ENCODE results near the gene TEAD1.

The TEAD1 gene

DNA sequence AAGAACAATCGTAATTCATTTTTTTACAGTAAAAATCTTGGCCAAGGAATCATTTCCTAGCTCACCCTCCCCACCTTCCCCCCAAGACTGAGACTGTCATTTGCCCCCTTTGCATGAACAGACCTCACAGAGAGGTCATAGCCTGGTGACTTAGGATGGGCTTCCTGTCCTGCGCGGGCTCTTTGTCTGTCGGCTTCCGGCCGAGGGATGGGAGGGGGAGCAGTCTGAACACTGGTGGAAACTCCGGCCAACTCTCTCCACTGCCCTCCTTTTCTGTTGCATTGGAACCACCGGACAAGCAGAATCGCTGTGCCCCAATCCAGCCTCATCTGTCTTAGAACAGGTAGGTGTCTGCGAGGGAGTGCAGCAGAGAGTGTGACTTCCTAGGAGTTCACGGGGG lies 41.7 kb downstream of the TEAD1 start:
- no peak for DNase-seq

DNA sequence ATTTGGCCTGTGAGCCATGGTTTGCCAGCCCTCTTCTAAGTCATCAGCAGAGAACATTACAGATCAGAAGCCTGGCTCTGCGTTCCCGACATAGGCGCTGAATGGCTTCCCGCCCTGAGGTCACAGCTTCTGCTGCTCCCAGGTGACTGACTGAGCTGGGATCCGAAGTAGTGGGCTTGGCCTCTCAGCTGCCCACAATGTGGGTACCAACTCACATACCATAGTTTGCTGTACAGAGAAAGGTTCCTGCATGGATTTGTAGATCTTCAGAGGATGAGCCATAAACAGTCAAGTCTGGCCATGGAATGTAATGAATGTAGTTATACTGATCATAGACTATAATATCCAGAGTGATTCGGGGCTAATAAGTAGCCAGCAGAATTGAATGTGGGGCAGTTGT lies 42.6 kb downstream of the TEAD1 start:
- no peak for DNase-seq

DNA sequence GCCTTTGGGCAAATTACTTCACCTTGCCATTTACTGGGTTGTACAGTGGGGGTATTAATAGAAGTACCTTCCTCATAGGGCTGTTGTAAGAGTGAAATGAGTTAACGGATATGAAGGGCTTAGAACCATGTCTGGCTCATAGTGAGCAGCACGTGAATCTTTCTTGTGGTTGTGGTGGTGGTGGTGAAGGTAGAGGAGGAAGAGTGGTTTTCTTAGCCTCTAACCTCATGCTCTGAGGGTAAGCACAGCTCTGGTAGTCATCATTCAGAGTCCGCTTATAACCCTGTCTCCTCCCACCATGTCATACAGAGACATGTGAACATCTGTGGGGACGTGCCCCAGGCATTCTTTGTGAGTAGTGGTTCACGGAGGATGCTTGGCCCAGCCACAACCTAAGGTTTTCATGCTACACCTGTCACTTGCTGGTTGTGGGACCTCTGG lies 43.6 kb downstream of the TEAD1 start:
- DNase-seq, result no peak

DNA sequence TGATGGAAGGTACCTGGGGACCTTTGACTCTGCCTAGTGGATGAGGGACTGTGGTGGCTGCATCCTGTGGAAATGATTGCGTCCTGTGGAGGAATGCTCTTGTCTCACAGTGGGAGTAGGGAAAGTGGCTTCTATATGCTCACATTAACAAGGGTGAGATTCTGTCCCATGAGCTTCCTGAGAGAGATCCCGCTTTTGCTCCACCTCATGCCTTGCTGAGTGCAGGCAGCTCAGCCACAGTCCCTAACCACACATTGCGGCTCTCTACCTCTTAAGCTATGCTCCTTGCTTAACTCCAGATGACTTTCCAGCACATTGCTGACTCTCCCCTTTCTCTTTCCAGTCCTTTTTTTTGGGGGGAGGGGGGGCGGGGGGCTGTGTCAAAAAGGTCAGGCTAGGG lies 45.0 kb downstream of the TEAD1 start:
- no peak for DNase-seq

DNA sequence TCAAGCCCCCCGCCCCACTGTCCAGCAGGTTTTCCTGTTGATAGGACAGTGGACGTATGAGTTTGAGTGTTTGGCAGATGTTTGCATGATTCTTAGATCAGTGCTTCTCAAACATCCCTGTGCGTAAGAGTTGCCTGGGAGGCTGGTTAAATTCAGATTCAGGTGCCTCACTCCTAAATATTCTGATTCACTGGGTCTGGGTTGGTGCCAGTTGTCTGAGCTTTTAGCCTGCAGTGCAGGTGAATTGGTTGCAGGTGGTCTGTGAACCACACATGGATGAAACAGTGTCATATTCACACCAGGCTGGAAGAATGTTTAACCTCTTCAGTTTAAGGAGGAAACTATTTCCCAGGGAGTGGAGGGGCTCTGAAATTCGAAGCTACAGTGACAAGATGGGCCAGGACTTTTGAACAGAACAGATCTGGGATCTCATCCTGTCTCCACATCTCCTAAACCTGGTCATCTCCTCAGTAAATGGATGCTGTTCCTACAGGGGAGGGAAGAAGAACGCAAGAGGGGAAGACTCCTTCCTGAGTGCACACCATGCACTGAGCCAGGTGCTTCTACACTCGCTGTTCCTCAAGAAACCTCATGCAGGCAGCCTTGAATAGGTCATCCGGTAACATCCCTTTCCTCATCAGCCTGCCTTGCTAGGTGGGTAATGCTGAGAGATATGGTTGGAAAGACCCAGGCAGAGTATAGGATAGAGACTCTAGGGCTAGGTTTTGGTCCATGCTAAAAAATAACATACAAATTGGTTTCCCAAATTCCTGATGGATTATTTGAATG lies 47.8 kb downstream of the TEAD1 start:
- DNase-seq, result no peak

DNA sequence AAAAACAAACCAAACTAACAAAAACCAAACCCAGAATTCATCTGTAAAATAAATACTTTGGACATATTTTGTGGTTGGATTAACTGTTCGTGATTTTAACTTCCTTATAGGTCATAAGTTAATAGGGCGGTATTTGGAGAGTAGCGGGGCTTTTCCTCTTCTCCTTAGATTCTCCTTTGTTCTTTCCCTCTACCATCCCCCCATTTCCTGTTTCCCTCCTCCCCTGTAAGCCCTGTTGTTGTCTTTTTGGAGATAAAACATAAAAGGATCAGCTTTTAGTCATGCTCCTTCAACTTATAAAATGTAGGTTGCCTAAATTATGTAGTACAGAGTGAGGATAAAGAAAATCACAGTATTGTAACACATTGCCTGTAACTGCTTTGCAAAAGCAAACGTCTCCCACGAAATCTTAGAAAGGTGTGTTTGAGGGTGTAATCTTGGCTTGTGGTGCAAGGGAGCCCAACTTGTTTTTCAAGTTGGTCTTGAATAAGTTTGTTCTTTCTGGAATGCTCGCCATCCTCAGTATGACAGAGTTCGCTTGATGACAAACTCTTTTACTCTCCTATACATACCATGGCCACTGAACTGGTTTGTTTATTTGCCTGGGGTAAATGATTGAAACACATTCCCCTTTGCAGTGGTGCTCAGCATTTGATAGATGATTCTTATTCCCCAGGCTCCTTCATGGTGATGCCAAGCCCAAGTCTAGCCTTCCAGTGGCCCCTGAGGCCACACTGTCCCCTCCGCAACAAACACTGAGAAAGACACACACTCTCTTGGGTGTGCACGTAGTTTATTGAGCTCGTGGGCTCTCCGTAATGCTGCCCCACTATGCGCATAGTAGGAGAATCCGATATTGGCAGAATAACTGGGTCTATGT lies 49.4 kb downstream of the TEAD1 start:
- peak; percentile 20 for DNase-seq

DNA sequence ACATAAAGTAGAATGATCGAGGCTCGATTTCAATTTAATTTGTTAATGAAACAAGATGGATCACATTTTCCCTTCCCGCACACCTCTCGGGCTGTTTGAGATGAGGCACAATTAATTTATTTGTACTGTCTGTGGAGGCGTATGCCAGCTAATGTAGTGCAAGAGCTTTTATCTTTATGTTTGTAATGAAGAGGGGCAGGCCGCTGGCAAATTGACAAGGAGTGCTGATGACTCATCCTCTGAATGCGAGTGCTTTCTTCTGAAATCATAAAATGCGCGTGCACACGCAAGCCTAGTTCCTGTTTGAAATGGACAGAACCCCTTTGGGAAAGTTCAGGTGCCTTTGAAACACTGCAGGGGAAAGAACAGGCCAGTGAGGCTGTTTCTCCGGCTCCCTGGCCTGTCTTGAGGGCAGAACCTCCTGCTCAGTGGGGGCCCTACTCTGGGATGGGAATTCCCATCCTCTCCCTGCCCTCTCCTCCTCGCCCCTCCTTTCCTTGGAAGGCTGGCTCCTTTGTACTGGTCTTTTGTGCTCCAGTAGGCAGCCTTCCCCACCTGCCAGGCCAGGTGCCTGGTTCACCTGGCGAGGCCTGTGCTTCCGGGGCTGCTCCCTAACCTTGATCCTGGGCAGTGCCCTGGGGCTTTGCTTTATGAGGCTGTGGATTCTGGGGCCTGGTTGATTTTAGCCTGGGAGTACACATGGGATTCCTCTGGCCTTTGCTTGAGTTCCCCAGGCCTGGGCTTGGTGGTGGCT lies 50.3 kb downstream of the TEAD1 start:
- peak; percentile 52 for DNase-seq

DNA sequence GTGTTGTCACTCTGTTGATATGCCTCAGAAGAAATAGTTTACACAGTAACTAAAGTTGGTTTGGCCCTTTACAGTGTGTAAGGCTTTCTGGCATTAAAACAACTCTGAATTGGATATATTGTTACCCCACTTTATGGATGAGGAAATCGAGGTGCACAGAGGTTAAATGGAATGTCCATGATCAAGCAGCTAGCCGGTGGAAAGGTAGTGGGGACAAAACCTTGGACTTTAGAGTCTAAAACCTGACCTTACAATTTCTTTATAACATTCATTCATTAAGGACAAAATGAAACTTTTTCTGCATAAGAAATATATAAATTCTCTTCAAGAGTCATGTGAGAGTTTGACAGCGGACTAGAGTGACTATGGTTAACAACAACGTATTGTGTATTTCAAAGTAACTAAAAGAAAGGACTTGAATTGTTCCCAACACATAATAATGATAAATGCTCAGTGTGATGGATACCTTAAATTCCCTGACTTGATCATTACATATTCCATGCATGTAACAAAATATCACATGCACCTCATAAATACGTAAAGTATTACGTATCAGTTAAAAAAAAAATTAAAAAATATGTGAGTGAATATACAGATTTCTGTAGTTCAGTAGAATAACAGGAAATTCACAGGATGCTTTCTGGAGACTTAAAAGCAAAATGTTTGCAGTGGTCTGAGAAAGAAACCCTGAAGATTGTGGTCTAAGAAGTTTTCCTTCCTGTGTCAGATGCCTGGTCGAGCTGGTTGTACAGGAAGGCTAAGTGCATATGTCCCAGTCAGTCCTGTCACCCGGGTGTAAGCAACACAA lies 51.0 kb downstream of the TEAD1 start:
- no peak for DNase-seq

DNA sequence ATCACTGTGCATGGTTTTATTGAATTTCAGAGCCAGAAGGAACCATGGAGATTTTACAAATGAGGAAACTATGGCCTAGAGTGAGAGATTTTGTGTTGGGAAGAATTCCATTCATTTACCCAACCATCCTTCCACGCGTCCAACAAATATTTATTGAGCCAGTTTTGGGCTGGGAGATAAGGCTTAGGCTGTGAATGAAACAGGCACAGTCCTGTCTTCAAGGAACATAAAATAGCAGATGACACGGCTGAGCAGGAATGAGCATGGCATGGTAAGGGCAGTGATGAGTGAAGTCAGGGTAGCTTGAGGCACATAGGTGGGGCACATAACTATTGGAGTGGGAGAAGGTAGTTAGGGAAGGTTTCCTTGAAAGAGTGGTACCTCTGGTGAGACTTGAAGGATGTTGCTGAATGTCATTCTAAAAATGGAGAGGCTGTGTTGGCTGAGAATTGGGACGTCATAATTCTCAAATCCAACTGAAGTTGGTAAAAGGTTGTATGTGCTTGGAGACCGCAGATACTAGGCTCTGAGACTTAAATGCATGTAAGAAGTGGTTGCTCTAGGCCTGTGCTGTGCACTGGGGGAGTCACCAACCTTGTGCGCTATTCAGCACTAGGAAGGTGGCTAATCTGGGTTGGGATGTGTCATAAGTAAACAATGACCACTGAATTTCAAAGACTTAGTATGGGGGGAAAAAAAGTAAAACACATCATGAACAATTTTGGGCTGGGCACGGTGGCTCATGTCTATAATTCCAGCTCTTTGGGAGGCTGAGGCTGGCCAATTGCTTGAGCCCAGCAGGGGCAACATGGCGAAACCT lies 51.9 kb downstream of the TEAD1 start:
- no peak for DNase-seq

DNA sequence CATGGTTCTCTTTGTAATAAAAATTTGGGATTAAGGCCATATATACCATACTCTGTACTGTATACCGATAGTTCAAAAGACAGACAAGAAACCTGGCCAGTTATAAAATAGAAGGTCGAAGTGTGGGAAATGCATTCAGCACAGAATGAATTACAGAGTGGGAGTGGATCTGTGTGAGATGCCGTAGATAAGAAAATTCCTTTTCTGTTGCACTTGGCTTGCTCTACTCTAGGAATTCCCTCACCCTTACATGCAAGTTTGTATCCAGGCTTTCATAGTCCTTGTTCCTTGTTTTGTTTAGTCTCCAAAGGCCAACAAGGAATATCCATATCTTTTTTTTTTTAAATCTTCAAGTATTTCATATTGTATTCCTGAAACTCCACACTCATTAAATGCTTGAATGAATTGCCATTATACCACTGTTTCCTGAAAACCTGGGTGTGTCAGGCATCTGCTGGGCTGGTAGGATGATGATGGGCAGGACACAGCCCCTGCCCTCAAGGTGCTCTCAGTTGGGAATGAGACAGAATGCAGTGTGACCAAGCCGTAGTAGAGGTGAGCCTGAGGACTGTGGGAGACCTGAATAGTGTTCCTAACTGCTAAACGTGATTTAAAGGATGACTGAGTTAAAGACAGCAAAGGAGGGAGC lies 53.5 kb downstream of the TEAD1 start:
- no peak for DNase-seq

DNA sequence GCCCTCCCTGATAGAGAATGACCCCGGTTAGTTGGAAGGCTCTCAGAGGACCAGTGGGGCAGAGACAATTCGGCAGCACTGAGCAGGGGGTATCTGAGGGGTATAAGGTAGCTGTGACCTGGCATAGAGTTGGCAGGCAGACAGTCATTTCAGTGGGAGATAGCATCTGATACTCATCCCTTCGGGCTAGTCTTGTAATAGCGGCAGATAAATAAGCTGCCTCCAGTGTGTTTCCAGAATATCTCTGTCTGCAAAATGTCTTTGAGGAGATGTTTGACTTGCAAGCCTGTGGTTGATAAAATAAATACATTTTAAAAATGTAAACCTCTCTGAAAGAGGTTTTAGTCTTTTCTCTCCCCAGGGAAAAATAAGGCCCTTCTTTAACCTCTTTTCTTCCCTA lies 54.2 kb downstream of the TEAD1 start:
- no peak for DNase-seq

DNA sequence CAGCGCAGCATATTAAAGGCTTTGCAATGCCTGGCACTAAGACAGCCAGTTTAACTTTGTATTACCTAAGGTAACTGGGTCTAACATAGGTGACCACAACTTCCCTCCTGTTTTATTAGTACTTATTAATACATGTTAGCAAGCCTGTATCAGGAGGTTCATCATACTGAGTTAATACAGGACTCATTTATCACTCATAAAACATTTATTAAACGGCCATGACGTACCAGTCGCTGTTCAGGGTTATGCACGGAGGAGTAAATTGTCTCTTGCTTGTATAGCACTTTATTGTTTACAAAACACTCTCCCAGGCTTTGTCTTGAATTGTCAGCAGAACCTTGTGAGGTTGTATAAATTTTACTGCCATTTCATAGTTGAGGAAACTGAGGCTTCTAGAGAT lies 55.7 kb downstream of the TEAD1 start:
- no peak for DNase-seq

DNA sequence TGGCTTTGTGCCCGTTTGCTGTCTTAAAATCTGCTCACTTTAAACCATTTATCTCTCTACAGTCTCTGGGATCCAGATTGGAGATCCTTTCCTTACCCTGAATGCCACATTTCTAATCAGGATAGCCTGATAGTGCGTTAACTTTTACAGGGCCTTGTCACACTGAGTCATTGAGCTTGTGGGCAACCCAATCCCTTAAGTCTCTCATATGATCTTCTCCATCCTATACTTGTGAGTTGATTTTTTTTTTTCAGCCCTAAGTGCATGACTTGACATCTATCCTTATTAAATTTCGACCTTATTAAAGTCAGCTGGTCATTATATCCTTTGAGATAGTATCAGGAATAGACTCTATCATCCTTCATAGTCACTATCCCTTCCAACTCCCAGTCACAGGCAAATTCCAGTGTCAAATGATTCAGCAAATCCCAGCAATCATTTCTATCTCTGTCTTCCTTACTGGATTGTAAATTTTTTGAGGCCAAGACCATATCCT lies 57.7 kb downstream of the TEAD1 start:
- DNase-seq, result no peak

DNA sequence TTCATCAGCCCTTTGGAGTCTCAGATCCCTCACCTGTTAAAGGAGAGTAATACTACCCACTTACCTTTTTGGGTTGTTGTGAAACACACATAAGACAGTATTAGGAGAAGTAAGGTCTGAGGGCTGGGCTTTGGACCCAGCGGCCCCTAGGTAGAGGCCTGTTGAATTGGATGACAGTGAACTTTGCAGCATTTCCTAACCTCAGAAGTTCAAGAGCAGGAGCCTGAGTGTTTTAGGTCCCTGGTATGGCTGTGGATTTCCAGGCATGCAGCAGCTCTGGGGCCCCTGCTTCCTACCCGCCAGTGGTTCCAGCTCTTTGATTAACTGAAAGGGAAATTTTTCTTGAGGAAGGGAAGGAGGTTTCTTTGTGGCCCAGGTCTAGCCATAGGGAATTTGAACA lies 58.9 kb downstream of the TEAD1 start:
- no peak for DNase-seq

DNA sequence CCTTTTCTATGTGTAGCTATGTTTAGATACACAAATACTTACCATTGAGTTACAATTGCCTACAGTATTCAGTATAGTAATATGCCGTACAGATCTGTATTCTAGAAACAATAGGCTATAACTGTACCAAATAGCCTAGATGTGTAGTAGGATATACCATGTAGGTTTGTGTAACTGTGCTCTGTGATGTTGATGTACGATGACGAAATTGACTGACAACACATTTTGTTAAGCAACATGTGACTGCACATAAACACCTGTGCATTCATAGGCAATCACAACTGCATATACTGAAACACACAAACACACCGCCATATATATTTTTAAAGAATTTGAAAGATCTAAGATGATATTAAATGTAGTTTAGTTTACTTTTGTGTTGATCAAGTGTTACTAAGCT lies 60.4 kb downstream of the TEAD1 start:
- DNase-seq, result no peak

DNA sequence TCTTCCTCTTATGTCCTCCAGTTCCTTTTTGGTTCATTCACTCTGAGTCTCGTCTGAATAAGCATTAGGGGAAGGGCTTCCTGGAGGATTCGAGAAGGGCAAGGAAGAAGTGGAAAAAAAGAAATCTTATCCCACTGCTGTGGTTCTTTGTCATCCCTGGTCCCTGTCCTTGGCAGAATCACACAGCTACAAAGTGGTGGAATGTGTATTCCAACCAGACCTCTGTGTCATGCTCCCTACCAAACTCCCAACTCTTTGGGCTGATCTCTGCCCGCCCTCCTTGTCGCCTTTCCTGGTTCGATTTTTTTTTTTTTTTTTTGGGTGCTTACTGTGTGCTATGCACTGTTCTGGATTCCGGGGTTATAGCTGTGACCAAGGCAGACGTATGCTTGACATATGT lies 61.0 kb downstream of the TEAD1 start:
- DNase-seq, result no peak

DNA sequence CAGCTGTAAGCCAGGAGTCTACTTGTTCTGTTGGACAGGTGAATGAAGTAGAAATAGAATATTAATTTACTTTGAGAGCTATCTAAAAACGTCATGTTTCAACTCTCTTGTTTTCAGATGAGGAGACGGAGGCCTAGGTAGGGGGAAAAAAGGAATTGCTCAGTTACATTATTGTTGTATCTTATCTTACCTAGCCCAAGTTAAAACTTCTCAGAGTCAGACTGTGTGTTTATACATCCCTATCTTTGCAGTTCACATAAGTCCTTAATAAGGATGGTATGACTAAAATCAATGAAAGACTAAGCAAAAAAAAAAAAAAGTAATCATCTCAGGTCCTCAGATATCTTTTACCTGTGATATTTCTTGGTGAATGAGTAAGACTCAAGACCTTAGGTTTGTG lies 62.8 kb downstream of the TEAD1 start:
- DNase-seq, result no peak

DNA sequence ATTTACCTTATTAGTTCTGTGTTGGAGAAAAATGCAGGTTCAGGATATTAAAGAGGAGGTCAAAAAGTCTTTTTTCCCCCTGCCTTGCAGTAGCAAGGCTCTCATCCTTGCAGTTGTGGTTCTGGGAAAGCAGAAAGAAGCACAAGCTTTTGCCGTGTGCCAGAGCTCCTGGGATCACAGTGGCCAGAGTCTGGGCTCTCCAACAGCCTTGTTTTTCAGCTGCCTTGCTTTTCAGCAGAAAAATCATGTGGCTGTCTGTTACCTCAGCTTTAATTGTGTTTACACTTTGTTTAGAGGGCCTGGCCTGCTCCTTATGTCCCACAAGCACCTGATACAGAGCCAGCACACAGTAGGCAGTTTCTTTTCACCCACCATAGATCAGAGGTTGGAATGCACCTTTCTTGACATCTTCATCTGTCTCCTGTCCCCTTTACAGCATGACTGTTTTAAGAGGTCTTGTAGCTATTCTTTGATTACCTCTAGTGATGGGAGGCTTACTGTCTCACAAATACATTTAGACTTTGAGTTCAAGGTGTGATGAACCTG lies 67.5 kb downstream of the TEAD1 start:
- DNase-seq, result no peak

DNA sequence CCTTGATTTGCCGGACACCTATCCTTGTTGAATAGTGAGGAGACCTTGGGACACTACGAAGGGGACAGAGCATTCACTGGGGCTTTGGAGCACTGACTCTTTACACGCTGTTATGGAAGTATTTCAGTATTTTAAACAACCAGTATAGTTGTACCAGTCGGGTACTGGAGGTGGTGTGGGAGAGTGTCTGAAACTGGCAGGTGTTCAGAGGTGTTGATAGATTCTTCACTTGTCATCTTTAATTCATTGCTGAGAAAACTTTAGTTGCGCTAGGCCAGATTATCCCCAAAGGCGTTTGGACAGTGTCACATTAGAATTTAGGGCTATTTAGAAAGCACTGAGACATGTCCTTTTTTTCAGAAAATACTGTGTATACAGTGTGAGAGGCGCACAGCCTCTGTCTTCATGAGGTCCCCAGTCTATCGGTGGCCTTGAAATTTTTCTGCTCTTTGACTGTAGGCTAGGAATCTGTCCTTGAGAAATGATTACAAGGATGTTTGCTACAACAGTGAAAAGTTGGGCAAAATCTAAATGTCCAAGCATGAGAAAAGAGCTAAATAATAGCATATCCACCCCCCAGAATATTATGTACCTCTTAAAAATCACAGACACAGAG lies 69.7 kb downstream of the TEAD1 start:
- no peak for DNase-seq

DNA sequence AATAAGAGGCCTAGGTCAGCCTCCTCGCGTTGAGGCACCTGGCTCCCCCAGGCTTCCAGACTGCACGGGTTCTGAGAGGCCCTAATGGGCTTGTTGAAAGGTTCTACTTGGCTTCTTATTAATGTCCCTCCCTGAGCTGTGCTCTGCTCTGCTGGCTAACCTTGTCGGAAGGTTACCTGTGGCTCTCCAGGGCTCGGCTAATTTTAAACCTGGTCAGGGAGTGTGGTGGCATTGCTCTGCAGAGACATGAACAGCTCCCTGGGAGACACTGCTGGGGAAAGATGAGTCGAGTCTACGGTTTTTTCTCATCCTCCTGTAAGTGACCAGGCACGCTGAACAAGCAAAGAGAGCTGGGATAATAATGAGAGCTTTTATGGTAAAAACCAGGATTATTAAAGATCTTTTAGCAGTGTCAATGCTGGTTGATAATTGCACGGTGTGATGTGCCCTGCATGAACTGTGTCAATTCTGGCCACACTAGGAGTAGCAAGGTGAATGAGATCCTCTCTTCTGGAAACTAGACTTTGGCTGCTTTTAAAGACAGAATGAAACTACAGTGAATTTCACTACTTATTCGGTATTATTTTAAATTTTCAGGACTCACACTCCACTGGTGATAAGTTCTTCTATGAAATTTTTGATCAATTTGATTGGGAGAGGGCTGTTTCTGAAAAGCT lies 70.7 kb downstream of the TEAD1 start:
- DNase-seq, result no peak
